GM13976 (cell line): ENCODE data around the gene PEMT.

Experiments used
- DNase-seq: peaks from one replicate; pipeline ENCODE4 v3.0.0; 2012; ENCODE audit warnings: low spot score
- CTCF ChIP-seq: IDR thresholded peaks from 2 replicates; pipeline ENCODE4 v1.5.1; 2012; ENCODE audit warnings: borderline replicate concordance, mild to moderate bottlenecking; ENCODE audit not compliant: insufficient read depth; ENCODE audit errors: extremely low read depth, missing control alignments, control extremely low read depth
- in situ Hi-C: fragments of 300-500 bp; cut with MboI; formaldehyde crosslinking; loops from one replicate; pipeline ENCODE4 v1.12.0; 2022; ENCODE audit warnings: low sequenced_read_pairs, mixed read lengths, inconsistent platforms; ENCODE audit not compliant: unreplicated experiment

PEMT gene

GRCh38 chr17:17590883-17591354, 589 bp downstream of the PEMT start:
- peak; percentile 59 for DNase-seq
- in situ Hi-C loops: no loop called here
- no peak for TF ChIP-seq CTCF

DNA sequence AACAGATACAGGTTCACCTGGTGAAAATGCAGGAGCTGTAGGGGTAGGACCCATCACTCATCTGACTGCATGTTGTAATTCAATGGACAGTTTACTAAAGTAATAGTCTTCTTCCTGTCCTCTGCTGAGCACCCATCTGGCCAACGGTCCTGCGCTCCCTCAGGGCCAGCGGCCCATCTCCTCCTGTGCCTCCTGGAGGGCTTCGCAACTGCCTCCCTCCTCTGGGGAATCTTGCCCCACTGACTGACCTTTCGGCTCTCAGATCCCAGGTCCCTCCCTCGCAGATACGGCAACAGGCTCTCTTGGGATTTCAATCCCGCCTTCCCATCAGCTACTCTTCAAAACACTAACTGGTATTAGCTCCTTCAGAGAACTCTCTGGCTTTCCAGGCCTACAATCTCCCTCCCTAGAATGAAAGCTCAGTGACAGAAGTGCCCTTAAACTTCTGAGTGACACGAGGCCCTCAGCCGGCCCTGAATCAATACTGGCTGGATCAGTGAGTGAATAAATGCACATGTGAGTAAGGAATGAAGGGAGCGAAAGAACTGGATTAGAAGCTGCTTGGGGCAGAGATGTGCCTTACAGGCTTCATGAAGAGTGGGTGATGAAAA, 1.3 kb downstream of the PEMT start:
- in situ Hi-C loops: no loop called here
- no peak for TF ChIP-seq CTCF
- no peak for DNase-seq

- no peak for DNase-seq
- in situ Hi-C loops: no loop called here
- no peak for TF ChIP-seq CTCF
Measured at GRCh38 chr17:17587614-17588337, 3.7 kb downstream of the PEMT start.

- in situ Hi-C loops: no loop called here
- TF ChIP-seq CTCF: no peak
Measured at GRCh38 chr17:17582372-17582771, 9.1 kb downstream of the PEMT start.

GRCh38 chr17:17581509-17581908, 10.0 kb downstream of the PEMT start:
- in situ Hi-C loops: no loop called here
- DNase-seq: no peak
- TF ChIP-seq CTCF: no peak

More at GRCh38 chr17:17582372-17582771, 9.1 kb downstream of the PEMT start:
- no peak for DNase-seq

DNA sequence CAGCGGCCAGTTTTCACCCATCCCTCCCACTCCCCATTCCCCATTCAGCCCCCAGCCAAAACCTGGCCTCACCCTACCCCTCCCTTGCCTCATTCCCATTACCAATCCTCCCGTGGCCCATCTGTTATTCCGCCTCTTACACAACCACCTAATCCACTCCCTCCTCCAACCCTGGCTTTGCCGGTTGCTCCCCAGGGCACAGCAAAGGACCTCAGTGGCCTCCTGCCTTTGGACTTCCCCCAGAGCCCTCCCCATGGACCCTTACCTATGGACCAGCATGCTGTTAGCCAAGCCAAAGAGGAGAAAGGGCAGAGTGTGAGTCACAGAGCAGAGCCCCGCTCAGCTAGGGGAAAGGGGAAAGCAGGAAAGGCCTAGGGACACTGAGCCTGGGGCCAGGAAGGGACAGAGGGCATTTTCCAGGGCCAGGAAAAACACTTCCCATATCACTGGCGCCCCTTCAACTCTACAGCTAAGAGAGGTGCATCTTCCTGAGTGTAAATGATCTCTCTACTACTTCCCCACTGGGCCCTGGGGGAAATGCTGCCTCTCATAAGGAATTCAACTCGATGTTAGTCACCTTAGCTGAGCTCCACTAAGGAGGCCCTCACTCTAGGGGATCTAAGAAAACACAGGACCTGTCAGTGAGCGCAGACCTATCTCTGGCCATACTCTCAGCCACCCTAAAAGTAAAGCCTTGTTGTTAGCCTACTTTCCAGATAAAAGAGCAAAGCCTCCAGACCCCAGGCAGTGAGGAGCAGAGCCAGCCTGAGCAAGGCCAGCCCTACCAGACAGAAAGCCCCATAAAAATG, 10.6 kb downstream of the PEMT start:
- TF ChIP-seq CTCF: no peak
- in situ Hi-C loops: no loop called here
- no peak for DNase-seq
